Mucosa of rectum (tissue), 2 donors: ENCODE data around the gene C14orf93.

Experiments
- H3K27ac ChIP-seq, 2 donors: one replicate each; pipeline ENCODE4 v1.7.0; 2013; ENCODE audit warnings: inconsistent platforms in 2 of 2, low read depth in 2 of 2, low read length in 2 of 2
- H3K27me3 ChIP-seq, 2 donors: one replicate each; pipeline ENCODE4 v1.7.0; 2013; ENCODE audit warnings: low read length in 2 of 2; ENCODE audit not compliant: control insufficient read depth in 2 of 2, insufficient read depth in 2 of 2
- H3K36me3 ChIP-seq, 2 donors: one replicate each; pipeline ENCODE4 v1.7.0; 2013; ENCODE audit warnings: low read length in 2 of 2; ENCODE audit not compliant: control insufficient read depth in 2 of 2, insufficient read depth in 2 of 2
- H3K4me1 ChIP-seq, 2 donors: one replicate each; pipeline ENCODE4 v1.7.0; 2013; ENCODE audit warnings: low read length in 2 of 2, mild to moderate bottlenecking in 1 of 2; ENCODE audit not compliant: control insufficient read depth in 2 of 2, insufficient read depth in 2 of 2
- H3K4me3 ChIP-seq, 2 donors: one replicate each; pipeline ENCODE4 v1.7.0; 2013; ENCODE audit warnings: low read length in 2 of 2
- H3K9ac ChIP-seq, 2 donors: one replicate each; pipeline ENCODE4 v1.7.0; 2013; ENCODE audit warnings: low read length in 2 of 2, low read depth in 1 of 2, mild to moderate bottlenecking in 1 of 2
- H3K9me3 ChIP-seq, 2 donors: one replicate each; pipeline ENCODE4 v1.7.0; 2013; ENCODE audit warnings: low read length in 2 of 2; ENCODE audit not compliant: control insufficient read depth in 2 of 2
- donor health status: healthy.
- donor health status: Normal muscosa, but diverticular disease.

Gene C14orf93

GRCh38 chr14:23030936-23031335, 21.0 kb upstream of the C14orf93 start:
- peaks cover 21 to 22% of the 10 kb centered on the region in 2 donors for H3K36me3 ChIP-seq

GRCh38 chr14:23028799-23029198, 18.9 kb upstream of the C14orf93 start:
- no peaks in the 10 kb centered on the region for H3K27me3 ChIP-seq
- no peak overlapping the region for H3K4me3 ChIP-seq
- no peak overlapping the region for H3K9ac ChIP-seq
- no peak overlapping the region for H3K27ac ChIP-seq
- H3K36me3 ChIP-seq, result peaks cover 29 to 33% of the 10 kb centered on the region in 2 donors
- peaks cover 6 to 9% of the 10 kb centered on the region in 2 donors for H3K4me1 ChIP-seq
- H3K9me3 ChIP-seq, result no peaks in the 10 kb centered on the region

More at GRCh38 chr14:23030936-23031335, 21.0 kb upstream of the C14orf93 start:
- Histone ChIP-seq H3K27me3 (no peaks in the 10 kb centered on the region), H3K9ac (no peak overlapping the region), H3K27ac (no peak overlapping the region), H3K4me3 (no peak overlapping the region), H3K4me1 (peaks cover 11 to 12% of the 10 kb centered on the region in 2 donors), H3K9me3 (no peaks in the 10 kb centered on the region)

- no peaks in the 10 kb centered on the region for H3K9me3 ChIP-seq
- no peaks in the 10 kb centered on the region for H3K27me3 ChIP-seq
- H3K36me3 ChIP-seq, result peaks cover 12 to 18% of the 10 kb centered on the region in 2 donors
- H3K4me1 ChIP-seq, result peaks cover 0 to 2% of the 10 kb centered on the region in 2 donors
- no peak overlapping the region for H3K4me3 ChIP-seq
- H3K27ac ChIP-seq, result no peak overlapping the region
- no peak overlapping the region for H3K9ac ChIP-seq
Observed at GRCh38 chr14:23025151-23025814, 15.3 kb upstream of the C14orf93 start.

- Histone ChIP-seq H3K27ac (no peak overlapping the region), H3K9me3 (no peaks in the 10 kb centered on the region), H3K27me3 (no peaks in the 10 kb centered on the region), H3K9ac (no peak overlapping the region), H3K4me1 (peaks cover 0 to 2% of the 10 kb centered on the region in 2 donors), H3K36me3 (peaks cover 12 to 18% of the 10 kb centered on the region in 2 donors), H3K4me3 (no peak overlapping the region)
Observed at GRCh38 chr14:23024612-23025075, 14.7 kb upstream of the C14orf93 start.

- H3K9me3 ChIP-seq, result no peaks in the 10 kb centered on the region
- no peaks in the 10 kb centered on the region for H3K4me1 ChIP-seq
- no peak overlapping the region for H3K9ac ChIP-seq
- no peaks in the 10 kb centered on the region for H3K27me3 ChIP-seq
- H3K4me3 ChIP-seq, result no peak overlapping the region
- H3K27ac ChIP-seq, result no peak overlapping the region
- H3K36me3 ChIP-seq, result peaks cover 11 to 18% of the 10 kb centered on the region in 2 donors
Observed at GRCh38 chr14:23023795-23024152, 13.8 kb upstream of the C14orf93 start.

GRCh38 chr14:23023022-23023794, 13.3 kb upstream of the C14orf93 start:
- H3K9ac ChIP-seq, result no peak overlapping the region
- no peaks in the 10 kb centered on the region for H3K9me3 ChIP-seq
- no peak overlapping the region for H3K27ac ChIP-seq

GRCh38 chr14:23021889-23022442, 12.0 kb upstream of the C14orf93 start:
- no peaks in the 10 kb centered on the region for H3K9me3 ChIP-seq
- no peaks in the 10 kb centered on the region for H3K4me1 ChIP-seq
- peaks cover 10 to 16% of the 10 kb centered on the region in 2 donors for H3K36me3 ChIP-seq
- no peak overlapping the region for H3K4me3 ChIP-seq
- H3K9ac ChIP-seq, result no peak overlapping the region
- no peak overlapping the region for H3K27ac ChIP-seq
- no peaks in the 10 kb centered on the region for H3K27me3 ChIP-seq

More at GRCh38 chr14:23023022-23023794, 13.3 kb upstream of the C14orf93 start:
- H3K4me3 ChIP-seq, result no peak overlapping the region
- peaks cover 10 to 16% of the 10 kb centered on the region in 2 donors for H3K36me3 ChIP-seq
- H3K4me1 ChIP-seq, result no peaks in the 10 kb centered on the region
- no peaks in the 10 kb centered on the region for H3K27me3 ChIP-seq

GRCh38 chr14:23021434-23021833, 11.5 kb upstream of the C14orf93 start:
- Histone ChIP-seq H3K27ac (no peak overlapping the region), H3K4me1 (no peaks in the 10 kb centered on the region), H3K4me3 (no peak overlapping the region), H3K9ac (no peak overlapping the region), H3K27me3 (no peaks in the 10 kb centered on the region), H3K36me3 (peaks cover 10 to 14% of the 10 kb centered on the region in 2 donors), H3K9me3 (no peaks in the 10 kb centered on the region)

GRCh38 chr14:23020143-23021128, 10.5 kb upstream of the C14orf93 start:
- H3K4me3 ChIP-seq, result no peak overlapping the region
- H3K27ac ChIP-seq, result no peak overlapping the region
- H3K27me3 ChIP-seq, result no peaks in the 10 kb centered on the region
- no peaks in the 10 kb centered on the region for H3K9me3 ChIP-seq
- no peaks in the 10 kb centered on the region for H3K4me1 ChIP-seq
- no peak overlapping the region for H3K9ac ChIP-seq
- peaks cover 3 to 7% of the 10 kb centered on the region in 2 donors for H3K36me3 ChIP-seq
